ENCODE data around the gene EDN3.
"Not testable (repeated sequence)": the region's sequence is repeated elsewhere in the genome, so short reads cannot be mapped to it uniquely, and the experiment has no call there.

EDN3 gene

GRCh38 chr20:59336540-59336939 lies 36.1 kb downstream of the EDN3 start:
- no peak for DNase-seq

- DNase-seq, result not testable (repeated sequence)
Observed at GRCh38 chr20:59338444-59338843, 38.0 kb downstream of the EDN3 start.

- DNase-seq, result no peak
Observed at GRCh38 chr20:59340201-59340885, 39.9 kb downstream of the EDN3 start.

- not testable (repeated sequence) for DNase-seq
Observed at GRCh38 chr20:59341285-59342022, 41.0 kb downstream of the EDN3 start.

- DNase-seq, result no peak
Observed at GRCh38 chr20:59342023-59342957, 41.9 kb downstream of the EDN3 start.

- DNase-seq, result no peak
Observed at GRCh38 chr20:59346061-59346460, 45.6 kb downstream of the EDN3 start.

GRCh38 chr20:59349277-59349676 lies 48.9 kb downstream of the EDN3 start:
- DNase-seq, result no peak

- DNase-seq, result no peak
Observed at GRCh38 chr20:59350330-59351156, 50.1 kb downstream of the EDN3 start.

- DNase-seq, result no peak
Observed at GRCh38 chr20:59351157-59352040, 51.0 kb downstream of the EDN3 start.

GRCh38 chr20:59352541-59352940 lies 52.1 kb downstream of the EDN3 start:
- no peak for DNase-seq

GRCh38 chr20:59352990-59353389 lies 52.6 kb downstream of the EDN3 start:
- no peak for DNase-seq

GRCh38 chr20:59354460-59354859 lies 54.0 kb downstream of the EDN3 start:
- no peak for DNase-seq

GRCh38 chr20:59355242-59355641 lies 54.8 kb downstream of the EDN3 start:
- DNase-seq, result no peak

- no peak for DNase-seq
Observed at GRCh38 chr20:59356662-59357165, 56.3 kb downstream of the EDN3 start.

- not testable (repeated sequence) for DNase-seq
Observed at GRCh38 chr20:59358793-59359192, 58.4 kb downstream of the EDN3 start.

- DNase-seq, result no peak
Observed at GRCh38 chr20:59359906-59360725, 59.7 kb downstream of the EDN3 start.

- no peak for DNase-seq
Observed at GRCh38 chr20:59360934-59361333, 60.5 kb downstream of the EDN3 start.

- DNase-seq, result no peak
Observed at GRCh38 chr20:59361411-59361810, 61.0 kb downstream of the EDN3 start.

- peak; percentile 39 for DNase-seq
Observed at GRCh38 chr20:59363101-59363500, 62.7 kb downstream of the EDN3 start.

- peak; percentile 53 for DNase-seq
Observed at GRCh38 chr20:59364611-59365010, 64.2 kb downstream of the EDN3 start.
